Neutrophil (primary cell): ENCODE measurements around the gene KANSL3.
"Not testable (repeated sequence)": the region's sequence is repeated elsewhere in the genome, so short reads cannot be mapped to it uniquely, and the experiment has no call there.

Experiments used
- H3K27ac ChIP-seq: fragments of 200-600 bp; sonication (generic); 2 replicates; pipeline ENCODE4 v1.5.1; 2016; ENCODE audit warnings: mild to moderate bottlenecking, moderate library complexity
- H3K27me3 ChIP-seq: fragments of 200-600 bp; sonication (generic); 2 replicates; pipeline ENCODE4 v1.6.0; 2016; ENCODE audit warnings: mild to moderate bottlenecking
- H3K36me3 ChIP-seq: fragments of 200-600 bp; sonication (generic); 2 replicates; pipeline ENCODE4 v1.5.1; 2017
- H3K4me1 ChIP-seq, 2 experiments: fragments of 200-600 bp in 1 of 2; sonication (generic) in 1 of 2; 1 replicate in 1 of 2; 2 replicates in 1 of 2; pipeline versions ENCODE4 v1.5.1 to v1.6.1; 2013 to 2016; ENCODE audit warnings: low read depth in 1 of 2, low read length in 1 of 2, mild to moderate bottlenecking in 1 of 2, moderate library complexity in 1 of 2; ENCODE audit not compliant: control insufficient read depth in 1 of 2, insufficient read depth in 1 of 2
- H3K4me3 ChIP-seq, 2 experiments: fragments of 200-600 bp in 1 of 2; sonication (generic) in 1 of 2; 1 replicate in 1 of 2; 2 replicates in 1 of 2; pipeline ENCODE4 v1.5.1; 2013 to 2016; ENCODE audit warnings: low read depth in 1 of 2, low read length in 1 of 2, mild to moderate bottlenecking in 1 of 2, moderate library complexity in 1 of 2
- H3K9me3 ChIP-seq: fragments of 200-600 bp; sonication (generic); 2 replicates; pipeline ENCODE4 v1.5.1; 2016
- TF ChIP-seq, protein P1 (sequence below): fragments of 200-600 bp; sonication (generic); IDR thresholded peaks from 2 replicates; pipeline ENCODE4 v1.5.1; 2016; ENCODE audit warnings: antibody characterized with exemption

Gene KANSL3

DNA sequence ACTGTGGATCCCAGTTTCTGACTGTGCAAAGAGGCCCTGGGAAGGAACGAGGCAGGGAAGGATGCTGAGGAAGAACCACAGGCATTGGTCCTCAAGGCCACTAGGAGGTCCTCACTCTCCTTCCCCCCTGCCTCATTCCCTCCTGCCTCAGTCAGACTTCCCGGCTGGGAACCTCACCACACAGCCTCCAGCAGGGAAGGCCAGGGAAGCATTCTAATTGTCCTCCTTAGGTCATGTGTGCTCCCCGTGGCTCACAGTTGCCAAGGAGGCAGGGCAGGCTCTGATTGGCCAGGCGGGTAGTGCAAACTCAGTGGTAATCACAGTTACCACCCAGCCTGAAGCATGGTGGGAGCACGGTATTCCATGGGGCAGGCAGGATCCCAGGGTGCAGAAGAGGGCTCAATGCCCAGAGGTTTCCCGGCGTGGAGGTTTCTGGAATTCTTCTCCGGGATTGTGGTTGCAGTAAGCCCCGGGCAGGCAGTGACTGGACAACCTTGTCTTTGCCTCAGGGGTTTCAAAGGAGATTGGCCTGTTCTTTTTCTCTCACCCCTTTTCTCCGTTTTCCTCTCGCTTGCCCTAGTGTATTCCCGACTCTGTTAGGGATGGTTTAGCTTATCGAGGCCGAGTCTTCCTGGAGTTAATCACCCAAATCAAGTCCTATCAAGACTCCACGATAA is 31.6 kb upstream of the KANSL3 start:
- TF ChIP-seq, protein P1, sequence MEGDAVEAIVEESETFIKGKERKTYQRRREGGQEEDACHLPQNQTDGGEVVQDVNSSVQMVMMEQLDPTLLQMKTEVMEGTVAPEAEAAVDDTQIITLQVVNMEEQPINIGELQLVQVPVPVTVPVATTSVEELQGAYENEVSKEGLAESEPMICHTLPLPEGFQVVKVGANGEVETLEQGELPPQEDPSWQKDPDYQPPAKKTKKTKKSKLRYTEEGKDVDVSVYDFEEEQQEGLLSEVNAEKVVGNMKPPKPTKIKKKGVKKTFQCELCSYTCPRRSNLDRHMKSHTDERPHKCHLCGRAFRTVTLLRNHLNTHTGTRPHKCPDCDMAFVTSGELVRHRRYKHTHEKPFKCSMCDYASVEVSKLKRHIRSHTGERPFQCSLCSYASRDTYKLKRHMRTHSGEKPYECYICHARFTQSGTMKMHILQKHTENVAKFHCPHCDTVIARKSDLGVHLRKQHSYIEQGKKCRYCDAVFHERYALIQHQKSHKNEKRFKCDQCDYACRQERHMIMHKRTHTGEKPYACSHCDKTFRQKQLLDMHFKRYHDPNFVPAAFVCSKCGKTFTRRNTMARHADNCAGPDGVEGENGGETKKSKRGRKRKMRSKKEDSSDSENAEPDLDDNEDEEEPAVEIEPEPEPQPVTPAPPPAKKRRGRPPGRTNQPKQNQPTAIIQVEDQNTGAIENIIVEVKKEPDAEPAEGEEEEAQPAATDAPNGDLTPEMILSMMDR: no peak
- Histone ChIP-seq H3K27ac (no peak overlapping the region), H3K9me3 (no peaks in the 10 kb centered on the region), H3K4me1 (peaks cover 9 to 16% of the 10 kb centered on the region in 2 experiments), H3K36me3 (no peaks in the 10 kb centered on the region), H3K4me3 (no peak overlapping the region), H3K27me3 (no peaks in the 10 kb centered on the region)

DNA sequence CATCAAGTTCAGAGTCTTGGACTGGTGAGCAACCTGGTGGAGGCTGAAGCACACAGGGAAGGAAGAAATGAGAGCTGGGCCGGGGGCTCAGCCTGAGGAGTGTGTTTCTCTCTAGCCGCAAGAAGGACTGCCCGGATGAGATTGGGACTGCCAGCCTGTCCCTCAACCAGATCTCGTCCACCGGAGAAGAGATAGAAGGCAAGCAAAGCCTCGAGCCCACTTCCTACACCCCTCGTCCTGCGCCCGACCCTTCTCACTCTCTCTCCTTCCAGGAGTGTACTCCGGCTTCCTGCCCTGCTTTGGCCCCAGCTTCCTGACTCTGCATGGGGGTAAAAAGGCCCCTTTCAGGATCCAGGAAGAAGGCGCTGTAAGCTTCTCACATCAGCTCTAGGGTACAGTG is 30.7 kb upstream of the KANSL3 start:
- Histone ChIP-seq H3K9me3 (no peaks in the 10 kb centered on the region), H3K27me3 (no peaks in the 10 kb centered on the region), H3K4me1 (peaks cover 10 to 23% of the 10 kb centered on the region in 2 experiments), H3K36me3 (no peaks in the 10 kb centered on the region), H3K27ac (no peak overlapping the region), H3K4me3 (no peak overlapping the region)
- TF ChIP-seq, protein P1: no peak

DNA sequence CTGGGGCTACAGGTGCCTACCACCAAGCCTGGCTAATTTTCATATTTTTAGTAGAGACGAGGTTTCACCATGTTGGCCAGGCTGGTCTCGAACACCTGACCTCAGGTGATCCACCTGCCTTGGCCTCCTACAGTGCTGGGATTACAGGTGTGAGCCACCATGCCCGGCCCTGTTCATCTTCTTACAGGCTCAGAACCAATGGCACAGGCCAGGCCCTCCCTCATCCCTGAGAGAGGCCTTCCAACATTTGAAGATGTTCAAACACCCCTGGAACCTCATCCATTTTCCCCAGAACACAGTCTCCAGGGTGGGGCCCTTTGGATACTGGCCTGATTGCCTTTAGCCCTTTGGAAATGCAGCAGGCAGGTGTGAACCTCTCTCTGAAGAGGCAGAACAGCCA is 27.6 kb upstream of the KANSL3 start:
- H3K9me3 ChIP-seq, H3K27me3 ChIP-seq, H3K36me3 ChIP-seq, H3K4me3 ChIP-seq: not testable (repeated sequence)
- peak overlapping the region; percentile 67 for H3K27ac ChIP-seq
- H3K4me1 ChIP-seq: peaks cover 10 to 23% of the 10 kb centered on the region in 2 experiments

DNA sequence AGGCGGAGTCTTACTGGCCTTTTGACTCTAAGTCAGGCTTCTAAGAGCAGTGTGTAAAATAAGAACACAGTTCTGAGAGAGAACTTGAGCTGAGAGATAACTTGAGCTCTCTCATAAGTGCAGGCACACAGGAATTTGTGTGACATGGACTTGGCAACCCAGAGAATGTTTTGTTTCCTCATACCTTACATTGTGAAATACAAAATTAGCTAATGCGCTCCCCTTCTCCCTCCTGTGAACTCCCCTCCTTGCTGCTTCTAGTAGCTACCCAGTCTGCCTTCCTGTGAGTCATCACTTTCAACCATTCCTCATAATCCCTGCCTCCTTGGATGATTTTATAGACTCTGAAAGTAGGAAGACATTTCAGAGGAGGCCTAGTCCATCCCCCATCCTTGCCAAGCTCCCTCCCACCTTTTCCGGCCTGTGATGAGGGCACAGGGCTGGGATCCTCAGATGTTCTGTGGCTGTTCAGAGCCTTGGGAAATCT is 27.0 kb upstream of the KANSL3 start:
- peak overlapping the region; percentile 67 for H3K27ac ChIP-seq
- TF ChIP-seq, protein P1: no peak
- no peaks in the 10 kb centered on the region for H3K27me3 ChIP-seq
- H3K4me1 ChIP-seq: peaks cover 10 to 23% of the 10 kb centered on the region in 2 experiments
- H3K4me3 ChIP-seq: no peak overlapping the region
- no peaks in the 10 kb centered on the region for H3K9me3 ChIP-seq
- H3K36me3 ChIP-seq: no peaks in the 10 kb centered on the region

DNA sequence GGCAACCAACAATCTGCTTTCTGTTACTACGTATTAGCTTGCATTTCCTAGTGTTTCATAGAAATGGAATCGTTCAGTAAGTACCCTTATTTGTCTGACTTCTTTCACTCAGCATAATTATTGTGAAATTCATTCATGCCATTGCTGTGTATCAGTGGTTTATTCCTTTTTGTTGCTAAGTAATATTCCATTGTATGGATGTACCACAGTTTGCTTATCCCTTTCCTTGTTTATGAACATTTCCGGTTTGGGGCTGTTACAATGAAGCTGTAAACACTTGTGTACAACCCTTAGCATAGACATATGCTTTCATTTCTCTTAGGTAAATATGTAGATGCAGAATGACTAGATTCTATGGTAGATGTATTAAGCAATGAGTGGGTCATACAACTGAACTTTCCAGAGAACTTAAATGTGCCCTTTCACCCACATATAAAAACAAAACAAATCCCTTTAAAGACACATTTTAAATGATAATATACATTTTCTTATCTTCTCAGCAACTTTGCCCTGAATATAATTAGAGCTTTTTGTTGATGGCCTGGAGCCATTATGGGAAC is 26.3 kb upstream of the KANSL3 start:
- Histone ChIP-seq H3K4me1 (peaks cover 10 to 23% of the 10 kb centered on the region in 2 experiments), H3K27me3 (no peaks in the 10 kb centered on the region), H3K4me3 (no peak overlapping the region), H3K9me3 (no peaks in the 10 kb centered on the region), H3K36me3 (no peaks in the 10 kb centered on the region), H3K27ac (peak overlapping the region; percentile 67)
- TF ChIP-seq, protein P1: no peak

DNA sequence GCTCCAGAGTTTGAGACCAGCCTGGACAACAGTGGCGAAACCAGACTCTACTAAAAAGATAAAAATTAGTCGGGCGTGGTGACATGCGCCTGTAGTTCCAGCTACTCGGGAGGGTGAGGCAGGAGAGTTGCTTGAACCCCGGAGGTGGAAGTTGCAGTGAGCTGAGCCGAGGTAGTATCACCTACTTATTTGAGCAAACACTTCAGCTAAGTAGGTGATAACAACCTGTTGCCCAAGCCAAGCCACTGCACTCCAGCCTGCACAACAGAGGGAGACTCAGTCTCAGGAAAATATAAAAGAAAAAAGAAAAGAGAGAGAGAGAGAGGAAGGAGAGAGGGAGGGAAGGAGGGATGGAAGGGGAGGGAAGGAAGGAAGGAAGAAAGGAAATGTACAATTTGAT is 25.7 kb upstream of the KANSL3 start:
- TF ChIP-seq, protein P1: no peak
- Histone ChIP-seq H3K4me1 (peaks cover 10 to 23% of the 10 kb centered on the region in 2 experiments), H3K36me3 (no peaks in the 10 kb centered on the region), H3K9me3 (no peaks in the 10 kb centered on the region), H3K27me3 (no peaks in the 10 kb centered on the region), H3K27ac (no peak overlapping the region), H3K4me3 (no peak overlapping the region)
